GM12878 (cell line): ENCODE measurements around the gene CDH4. TPM values are rescaled to one million over a fixed set of nuclear protein-coding genes. Genes with fewer than 3 reads are reported as not detected.

ENCODE experiments used
- ATAC-seq: fragments of 200-7000 bp; cut with Tn5 transposase; 3 replicates; pipeline ENCODE4 v1.9.1; 2020; ENCODE audit warnings: mild to moderate bottlenecking, moderate library complexity
- BruUV-seq: library from RNA; stranded (reverse); fragments of 400-500 nt; replicated peaks from 2 replicates; lab custom pipeline; 2021; lab: Mats Ljungman, UMichigan
- CTCF ChIA-PET: fragments of 300-600 bp; sonication (Branson Sonifier 250); formaldehyde crosslinking; extraction: SDS; loops from one replicate; lab custom pipeline; 2021; ENCODE audit warnings: inconsistent platforms; lab: Yijun Ruan, JAX
- POLR2A ChIA-PET: fragments of 350-600 bp; formaldehyde crosslinking; extraction: SDS; loops from one replicate; lab custom pipeline; 2021; ENCODE audit warnings: inconsistent platforms; lab: Charles Lee
- RAD21 ChIA-PET: fragments of 300-600 bp; sonication (Branson Sonifier 250); formaldehyde crosslinking; loops from one replicate; lab custom pipeline; 2023; ENCODE audit warnings: antibody characterized with exemption; ENCODE audit not compliant: unreplicated experiment; lab: Charles Lee
- SMC1A ChIA-PET: fragments of 300-600 bp; sonication (Branson Sonifier 250); formaldehyde crosslinking; loops from one replicate; lab custom pipeline; 2023; ENCODE audit not compliant: unreplicated experiment, uncharacterized antibody; lab: Charles Lee
- DNase-seq: peaks from one replicate; pipeline ENCODE4 v3.0.0-alpha.2; 2011; ENCODE audit warnings: low read depth, low spot score
- FAIRE-seq: peaks from 3 replicates; lab custom pipeline; 2011; peaks lifted over from hg19 to GRCh38; lab: Jason Lieb, UNC
- H2AFZ ChIP-seq: 2 replicates; pipeline ENCODE4 v1.6.0; 2011; ENCODE audit warnings: low read depth, low read length, control low read depth; ENCODE audit not compliant: control insufficient read depth
- H3K27ac ChIP-seq: 2 replicates; pipeline ENCODE4 v1.5.1; 2011; ENCODE audit warnings: control low read depth; ENCODE audit not compliant: control insufficient read depth, insufficient read depth
- H3K27me3 ChIP-seq, 2 experiments: replicated peaks in 1 of 2; 2 replicates each; pipeline versions ENCODE4 v1.6.0 to v1.6.1; 2011; ENCODE audit warnings: low read length in 1 of 2; ENCODE audit not compliant: control insufficient read depth in 2 of 2, insufficient read depth in 2 of 2
- H3K36me3 ChIP-seq, 2 experiments: 2 replicates each; pipeline ENCODE4 v1.5.1; 2011; ENCODE audit warnings: low read length in 1 of 2; ENCODE audit not compliant: control insufficient read depth in 2 of 2, insufficient read depth in 2 of 2
- H3K4me1 ChIP-seq: 2 replicates; pipeline ENCODE4 v1.6.1; 2011; ENCODE audit warnings: mild to moderate bottlenecking, low read length, moderate library complexity, mixed read lengths; ENCODE audit not compliant: control insufficient read depth, insufficient read depth
- H3K4me2 ChIP-seq: 2 replicates; pipeline ENCODE4 v1.6.0; 2011; ENCODE audit warnings: control low read depth; ENCODE audit not compliant: control insufficient read depth, insufficient read depth
- H3K4me3 ChIP-seq: fragments of 200-600 bp; sonication (generic); 2 replicates; pipeline ENCODE4 v1.5.1; 2016
- H3K79me2 ChIP-seq: 2 replicates; pipeline ENCODE4 v1.6.0; 2011; ENCODE audit warnings: low read length; ENCODE audit not compliant: control insufficient read depth, insufficient read depth
- H3K9ac ChIP-seq: 2 replicates; pipeline ENCODE4 v1.8.0; 2011; ENCODE audit warnings: low read length, control low read depth, mixed read lengths; ENCODE audit not compliant: control insufficient read depth, insufficient read depth
- H3K9me3 ChIP-seq: replicated peaks from 3 replicates; pipeline ENCODE4 v1.5.1; 2011; ENCODE audit warnings: mild to moderate bottlenecking, low read length; ENCODE audit not compliant: control insufficient read depth, insufficient read depth
- H4K20me1 ChIP-seq: 2 replicates; pipeline ENCODE4 v1.6.0; 2011; ENCODE audit not compliant: control insufficient read depth, insufficient read depth
- ATF2 ChIP-seq: IDR thresholded peaks from 2 replicates; pipeline ENCODE4 v1.6.1; 2012; ENCODE audit warnings: low read length, inconsistent platforms
- CBFB ChIP-seq: IDR thresholded peaks from 2 replicates; pipeline ENCODE4 v1.6.1; 2016; ENCODE audit warnings: antibody characterized with exemption, low read depth
- CEBPB ChIP-seq, 2 experiments: fragments of 150-350 bp in 1 of 2; IDR thresholded peaks; 2 replicates each; pipeline ENCODE4 v1.6.1; 2012 to 2014; ENCODE audit warnings: low read depth in 2 of 2, low read length in 2 of 2, borderline replicate concordance in 1 of 2, inconsistent platforms in 1 of 2
- CHD4 ChIP-seq: fragments of 200-600 bp; sonication (generic); IDR thresholded peaks from 2 replicates; pipeline ENCODE4 v1.6.1; 2016; ENCODE audit warnings: mild to moderate bottlenecking
- FOXM1 ChIP-seq: IDR thresholded peaks from 2 replicates; pipeline ENCODE4 v1.6.1; 2012; ENCODE audit warnings: low read depth, mild to moderate bottlenecking, inconsistent platforms, low read length, moderate library complexity
- NFXL1 ChIP-seq: fragments of 450-650 bp; IDR thresholded peaks from 2 replicates; pipeline ENCODE4 v1.6.1; 2017; ENCODE audit warnings: antibody characterized with exemption, mild to moderate bottlenecking, borderline replicate concordance
- NFYB ChIP-seq: IDR thresholded peaks from 2 replicates; pipeline ENCODE4 v1.6.1; 2011; ENCODE audit warnings: low read depth, mild to moderate bottlenecking, low read length, improper control_type of control experiment, moderate library complexity; ENCODE audit not compliant: insufficient read depth
- NR2C2 ChIP-seq: IDR thresholded peaks from 2 replicates; pipeline ENCODE4 v1.6.1; 2011; ENCODE audit warnings: borderline replicate concordance, low read depth; ENCODE audit not compliant: control insufficient read depth, insufficient read length
- REST ChIP-seq: IDR thresholded peaks from 2 replicates; pipeline ENCODE4 v1.6.1; 2012; ENCODE audit warnings: mild to moderate bottlenecking, low read depth, low read length
- SMARCA5 ChIP-seq: fragments of 450-650 bp; IDR thresholded peaks from 2 replicates; pipeline ENCODE4 v1.6.1; 2017; ENCODE audit warnings: mild to moderate bottlenecking
- ZNF384 ChIP-seq: IDR thresholded peaks from 2 replicates; pipeline ENCODE4 v1.6.1; 2012; ENCODE audit warnings: low read depth, mild to moderate bottlenecking, low read length, improper control_type of control experiment, borderline replicate concordance
- ZNF622 ChIP-seq: fragments of 450-650 bp; IDR thresholded peaks from 2 replicates; pipeline ENCODE4 v1.6.1; 2017; ENCODE audit warnings: mild to moderate bottlenecking, inconsistent platforms
- WGBS: methylation state at CpG from one replicate; pipeline ENCODE4 v1.1.6; 2016; ENCODE audit warnings: low lambda C conversion rate; ENCODE audit not compliant: insufficient replicate concordance, insufficient coverage; ENCODE audit errors: missing lambda C conversion rate; 5-methylcytosine and 5-hydroxymethylcytosine counted together
- in situ Hi-C: fragments of 300-500 bp; cut with MboI; formaldehyde crosslinking; loops from 9 replicates; pipeline ENCODE4 v1.14.3; 2018; ENCODE audit warnings: mixed read lengths
- intact Hi-C: fragments of 100-400 bp; cut with micrococcal nuclease; formaldehyde crosslinking; loops from one replicate; pipeline ENCODE4 v1.14.2; 2022; ENCODE audit not compliant: unreplicated experiment
- polyA plus RNA-seq, 11 experiments: library from polyadenylated mRNA; depleted of rRNA in 4 of 11; unstranded in 6 of 11; stranded (reverse) in 5 of 11; fragments of >200 nt; fragmentation: Nextera tagmentation in 4 of 11; fragmentation: Illumina TruSeq in 1 of 11; extraction: Ambion mirVana in 4 of 11; extraction: Trizol in 1 of 11; gene quantifications; 1 replicate in 1 of 11; 2 replicates in 10 of 11; pipeline versions ENCODE4 v1.2.1 to v1.2.3, GENCODE V29; 2011 to 2016; ENCODE audit warnings: inconsistent platforms in 2 of 11, missing spikeins in 2 of 11, low read depth in 1 of 11
- total RNA-seq, 4 experiments: library from RNA; depleted of rRNA in 3 of 4; stranded (reverse); fragments of >200 nt in 3 of 4; fragmentation: Illumina TruSeq in 1 of 4; extraction: Trizol in 1 of 4; gene quantifications; 2 replicates each; pipeline versions ENCODE4 v1.2.1 to v1.2.3, GENCODE V29; 2013 to 2021
- TF ChIP-seq, protein P1 (sequence below): fragments of 450-650 bp; conservative IDR thresholded peaks from 2 replicates; pipeline ENCODE4 v1.6.1; 2017; ENCODE audit warnings: mild to moderate bottlenecking, moderate library complexity
- TF ChIP-seq, protein P2 (sequence below): fragments of 450-650 bp; IDR thresholded peaks from 2 replicates; pipeline ENCODE4 v1.6.1; 2017; ENCODE audit warnings: antibody characterized with exemption, mild to moderate bottlenecking, moderate library complexity

CDH4 gene
- total and polyA plus RNA-seq, 10 of the 15 experiments (the other 5 are each of a cell fraction or from before 2014, with no cell fraction given): not detected

DNA sequence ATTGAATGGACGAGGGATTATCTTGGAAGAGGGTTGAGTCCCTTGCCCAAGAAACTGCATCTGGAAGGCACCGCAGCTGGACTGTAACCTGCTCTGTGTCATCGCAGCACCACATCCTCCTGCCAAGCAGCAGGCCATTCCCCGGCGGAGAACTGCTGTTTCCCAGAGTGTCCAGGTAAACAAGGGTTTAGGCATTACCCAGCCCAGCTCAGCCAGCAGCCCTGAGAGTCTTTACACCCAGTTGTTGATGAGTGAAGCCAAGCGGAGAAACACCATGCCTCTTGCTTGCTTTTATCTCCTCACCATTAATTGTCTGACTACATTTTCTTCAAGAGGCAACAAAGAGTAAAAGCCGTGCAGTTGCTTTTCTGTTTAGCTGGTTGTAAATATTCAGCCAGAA, 104.1 kb downstream of the CDH4 start (continued):
- TF ChIP-seq, protein P1, sequence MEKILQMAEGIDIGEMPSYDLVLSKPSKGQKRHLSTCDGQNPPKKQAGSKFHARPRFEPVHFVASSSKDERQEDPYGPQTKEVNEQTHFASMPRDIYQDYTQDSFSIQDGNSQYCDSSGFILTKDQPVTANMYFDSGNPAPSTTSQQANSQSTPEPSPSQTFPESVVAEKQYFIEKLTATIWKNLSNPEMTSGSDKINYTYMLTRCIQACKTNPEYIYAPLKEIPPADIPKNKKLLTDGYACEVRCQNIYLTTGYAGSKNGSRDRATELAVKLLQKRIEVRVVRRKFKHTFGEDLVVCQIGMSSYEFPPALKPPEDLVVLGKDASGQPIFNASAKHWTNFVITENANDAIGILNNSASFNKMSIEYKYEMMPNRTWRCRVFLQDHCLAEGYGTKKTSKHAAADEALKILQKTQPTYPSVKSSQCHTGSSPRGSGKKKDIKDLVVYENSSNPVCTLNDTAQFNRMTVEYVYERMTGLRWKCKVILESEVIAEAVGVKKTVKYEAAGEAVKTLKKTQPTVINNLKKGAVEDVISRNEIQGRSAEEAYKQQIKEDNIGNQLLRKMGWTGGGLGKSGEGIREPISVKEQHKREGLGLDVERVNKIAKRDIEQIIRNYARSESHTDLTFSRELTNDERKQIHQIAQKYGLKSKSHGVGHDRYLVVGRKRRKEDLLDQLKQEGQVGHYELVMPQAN: no peak
- TF ChIP-seq FOXM1: no peak

DNA sequence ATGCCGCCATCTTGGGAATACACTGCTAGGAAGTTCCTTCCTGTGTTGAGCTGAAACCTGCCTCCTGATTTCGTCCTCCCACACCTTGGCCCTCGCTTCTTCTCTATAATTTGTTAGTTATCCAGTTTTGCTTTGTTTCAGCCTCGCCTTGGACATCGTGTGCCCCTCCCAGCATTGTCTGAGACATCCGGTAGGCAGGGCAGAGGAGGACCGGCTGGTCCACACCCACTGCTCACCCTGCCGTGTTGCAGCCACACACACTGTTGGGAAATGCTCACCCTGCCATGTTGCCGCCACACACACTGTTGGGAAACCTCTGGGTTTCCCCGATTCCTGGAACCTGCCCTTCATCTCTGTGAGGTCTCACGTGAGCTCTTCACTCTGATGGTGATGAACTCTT, 105.1 kb downstream of the CDH4 start:
- Histone ChIP-seq H3K4me2 (no peak overlapping the region), H3K27me3 (no peaks in the 10 kb centered on the region), H3K4me1 (no peaks in the 10 kb centered on the region), H2AFZ (no peak overlapping the region), H3K36me3 (no peaks in the 10 kb centered on the region), H4K20me1 (no peaks in the 10 kb centered on the region), H3K4me3 (no peak overlapping the region), H3K9ac (no peak overlapping the region), H3K27ac (no peak overlapping the region), H3K9me3 (no peaks in the 10 kb centered on the region; the same call in 2 of the 3 replicates), H3K79me2 (no peaks in the 10 kb centered on the region)
- WGBS: 44% methylated on average over 11 of the region's 11 CpGs
- ATAC-seq: no peak
- RAD21 ChIA-PET: no interaction called here
- CTCF ChIA-PET: no interaction called here
- no peak for DNase-seq
- intact Hi-C loops (no loop called here), in situ Hi-C loops (no loop called here)
- no peak for FAIRE-seq
- POLR2A ChIA-PET: no interaction called here
- BruUV-seq: no TSS peak
- SMC1A ChIA-PET: no interaction called here
- TF ChIP-seq ZNF384 (no peak), ATF2 (no peak), CHD4 (no peak), CBFB (no peak), SMARCA5 (no peak), REST (no peak), CEBPB (IDR thresholded peaks at IDR 0.05; ENCODE audit: borderline replicate concordance in 1 of 2, low read depth in 2 of 2, low read length in 2 of 2) (no peak), NR2C2 (no peak), NFYB (no peak), NFXL1 (no peak), ZNF622 (no peak)
- TF ChIP-seq, protein P2, sequence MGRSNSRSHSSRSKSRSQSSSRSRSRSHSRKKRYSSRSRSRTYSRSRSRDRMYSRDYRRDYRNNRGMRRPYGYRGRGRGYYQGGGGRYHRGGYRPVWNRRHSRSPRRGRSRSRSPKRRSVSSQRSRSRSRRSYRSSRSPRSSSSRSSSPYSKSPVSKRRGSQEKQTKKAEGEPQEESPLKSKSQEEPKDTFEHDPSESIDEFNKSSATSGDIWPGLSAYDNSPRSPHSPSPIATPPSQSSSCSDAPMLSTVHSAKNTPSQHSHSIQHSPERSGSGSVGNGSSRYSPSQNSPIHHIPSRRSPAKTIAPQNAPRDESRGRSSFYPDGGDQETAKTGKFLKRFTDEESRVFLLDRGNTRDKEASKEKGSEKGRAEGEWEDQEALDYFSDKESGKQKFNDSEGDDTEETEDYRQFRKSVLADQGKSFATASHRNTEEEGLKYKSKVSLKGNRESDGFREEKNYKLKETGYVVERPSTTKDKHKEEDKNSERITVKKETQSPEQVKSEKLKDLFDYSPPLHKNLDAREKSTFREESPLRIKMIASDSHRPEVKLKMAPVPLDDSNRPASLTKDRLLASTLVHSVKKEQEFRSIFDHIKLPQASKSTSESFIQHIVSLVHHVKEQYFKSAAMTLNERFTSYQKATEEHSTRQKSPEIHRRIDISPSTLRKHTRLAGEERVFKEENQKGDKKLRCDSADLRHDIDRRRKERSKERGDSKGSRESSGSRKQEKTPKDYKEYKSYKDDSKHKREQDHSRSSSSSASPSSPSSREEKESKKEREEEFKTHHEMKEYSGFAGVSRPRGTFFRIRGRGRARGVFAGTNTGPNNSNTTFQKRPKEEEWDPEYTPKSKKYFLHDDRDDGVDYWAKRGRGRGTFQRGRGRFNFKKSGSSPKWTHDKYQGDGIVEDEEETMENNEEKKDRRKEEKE: no peak
